ENCODE measurements around the gene PKDREJ.

GRCh38 chr22:46308283-46308988 is 45.3 kb upstream of the PKDREJ start:
- TF ChIP-seq EZH2phosphoT487 (IDR thresholded peaks at IDR 0.05; ENCODE audit: insufficient read depth, low read depth), result no peak
- TF ChIP-seq EZH2 (IDR thresholded peaks at IDR 0.05; ENCODE audit: insufficient read depth, poor library complexity, severe bottlenecking), result no peak
